Osteoblast (primary cell): Measurements from ENCODE around the gene TUBGCP6. TPM values are rescaled to one million over a fixed set of nuclear protein-coding genes. Genes with fewer than 3 reads are reported as not detected.
A peak's percentile ranks its signal among the peaks of the same experiment; 100 is the strongest.
"Not testable (repeated sequence)": the region's sequence is repeated elsewhere in the genome, so short reads cannot be mapped to it uniquely, and the experiment has no call there.

Experiments used
- DNase-seq: peaks from one replicate; pipeline ENCODE4 v3.0.0; 2011; ENCODE audit warnings: low spot score, mixed read lengths; ENCODE audit not compliant: insufficient read length; ENCODE audit errors: missing footprints
- H2AFZ ChIP-seq: 2 replicates; pipeline ENCODE4 v1.6.0; 2011; ENCODE audit warnings: mild to moderate bottlenecking, low read length
- H3K27ac ChIP-seq: 2 replicates; pipeline ENCODE4 v1.5.1; 2011; ENCODE audit warnings: mild to moderate bottlenecking, low read depth, low read length, moderate library complexity
- H3K27me3 ChIP-seq: 2 replicates; pipeline ENCODE4 v1.6.0; 2012; ENCODE audit warnings: mild to moderate bottlenecking, control low read depth, inconsistent platforms, low read length, moderate library complexity; ENCODE audit not compliant: insufficient read depth
- H3K36me3 ChIP-seq: 2 replicates; pipeline ENCODE4 v1.5.1; 2011; ENCODE audit warnings: mild to moderate bottlenecking, low read length, control low read depth, moderate library complexity; ENCODE audit not compliant: insufficient read depth
- H3K4me1 ChIP-seq: 2 replicates; pipeline ENCODE4 v1.5.1; 2011; ENCODE audit warnings: mild to moderate bottlenecking, low read length, control low read depth, moderate library complexity; ENCODE audit not compliant: insufficient read depth
- H3K4me2 ChIP-seq: 2 replicates; pipeline ENCODE4 v1.6.0; 2011; ENCODE audit warnings: mild to moderate bottlenecking, low read length; ENCODE audit not compliant: insufficient read depth
- H3K4me3 ChIP-seq: fragments of 200-600 bp; sonication (generic); 3 replicates; pipeline ENCODE4 v1.5.1; 2012; ENCODE audit warnings: mild to moderate bottlenecking, low read length, inconsistent platforms; ENCODE audit not compliant: insufficient read depth
- H3K79me2 ChIP-seq: 2 replicates; pipeline ENCODE4 v1.6.0; 2012; ENCODE audit warnings: mild to moderate bottlenecking, low read length, control low read depth, inconsistent platforms; ENCODE audit not compliant: insufficient read depth
- H3K9me3 ChIP-seq: 2 replicates; pipeline ENCODE4 v1.5.1; 2011; ENCODE audit warnings: low read depth, low read length, control low read depth
- H4K20me1 ChIP-seq: 2 replicates; pipeline ENCODE4 v1.6.0; 2012; ENCODE audit warnings: mild to moderate bottlenecking, low read length, control low read depth; ENCODE audit not compliant: insufficient read depth
- CTCF ChIP-seq: IDR thresholded peaks from 2 replicates; pipeline ENCODE4 v1.5.1; 2011; ENCODE audit warnings: mild to moderate bottlenecking, low read depth, low read length, moderate library complexity; ENCODE audit errors: extremely low read depth
- total RNA-seq: library from RNA; depleted of rRNA; stranded (reverse); fragments of >200 nt; gene quantifications from 2 replicates; pipeline ENCODE4 v1.2.3, GENCODE V29; 2012

The TUBGCP6 gene
- total RNA-seq, 1 donor = 28.2 TPM

- Histone ChIP-seq H3K27me3 (no peaks in the 10 kb centered on the region), H3K4me3 (no peak overlapping the region), H3K79me2 (peaks cover 7% of the 10 kb centered on the region), H2AFZ (no peak overlapping the region), H3K9me3 (no peaks in the 10 kb centered on the region), H3K4me1 (peaks cover 11% of the 10 kb centered on the region), H3K36me3 (peaks cover 60% of the 10 kb centered on the region), H3K27ac (no peak overlapping the region), H4K20me1 (peaks cover 41% of the 10 kb centered on the region), H3K4me2 (no peak overlapping the region)
- no peak for DNase-seq
- no peak for TF ChIP-seq CTCF
Observed at GRCh38 chr22:50275181-50276055, 30.6 kb upstream of the TUBGCP6 start.

- Histone ChIP-seq H3K9me3 (no peaks in the 10 kb centered on the region), H4K20me1 (peaks cover 41% of the 10 kb centered on the region), H3K27ac (no peak overlapping the region), H3K27me3 (no peaks in the 10 kb centered on the region), H3K4me3 (no peak overlapping the region), H3K4me1 (peaks cover 11% of the 10 kb centered on the region), H3K36me3 (peaks cover 54% of the 10 kb centered on the region), H3K79me2 (peaks cover 4% of the 10 kb centered on the region), H3K4me2 (no peak overlapping the region), H2AFZ (no peak overlapping the region)
- TF ChIP-seq CTCF = no peak
- no peak for DNase-seq
Observed at GRCh38 chr22:50274771-50275170, 29.9 kb upstream of the TUBGCP6 start.

GRCh38 chr22:50274311-50274710, 29.5 kb upstream of the TUBGCP6 start:
- no peak overlapping the region for H3K4me3 ChIP-seq
- peak; percentile 97 for DNase-seq
- H3K36me3 ChIP-seq = peaks cover 49% of the 10 kb centered on the region
- H3K4me2 ChIP-seq = no peak overlapping the region
- no peaks in the 10 kb centered on the region for H3K9me3 ChIP-seq
- H3K79me2 ChIP-seq = peaks cover 3% of the 10 kb centered on the region
- H3K27me3 ChIP-seq = no peaks in the 10 kb centered on the region
- H2AFZ ChIP-seq = no peak overlapping the region
- H3K4me1 ChIP-seq = peaks cover 11% of the 10 kb centered on the region
- peaks cover 41% of the 10 kb centered on the region for H4K20me1 ChIP-seq
- H3K27ac ChIP-seq = no peak overlapping the region
- no peak for TF ChIP-seq CTCF

GRCh38 chr22:50273781-50274180, 29.0 kb upstream of the TUBGCP6 start:
- DNase-seq, H3K9me3 ChIP-seq, H3K4me2 ChIP-seq, H2AFZ ChIP-seq, H3K4me3 ChIP-seq, H3K27ac ChIP-seq, H3K79me2 ChIP-seq, H3K27me3 ChIP-seq: not testable (repeated sequence)
- H3K4me1 ChIP-seq = peaks cover 11% of the 10 kb centered on the region
- H3K36me3 ChIP-seq = peaks cover 44% of the 10 kb centered on the region
- peaks cover 40% of the 10 kb centered on the region for H4K20me1 ChIP-seq

- H3K4me1 ChIP-seq = peaks cover 11% of the 10 kb centered on the region
- peaks cover 37% of the 10 kb centered on the region for H4K20me1 ChIP-seq
- H3K4me2 ChIP-seq, H3K9me3 ChIP-seq, H3K4me3 ChIP-seq, H2AFZ ChIP-seq, H3K27me3 ChIP-seq, H3K79me2 ChIP-seq, H3K27ac ChIP-seq, DNase-seq: not testable (repeated sequence)
- H3K36me3 ChIP-seq = peaks cover 39% of the 10 kb centered on the region
Observed at GRCh38 chr22:50273352-50273751, 28.5 kb upstream of the TUBGCP6 start.
